WTC11 (cell line): Measurements from ENCODE around the gene SND1.

Source experiments
- CTCF ChIP-seq: fragments of 200-600 bp; IDR thresholded peaks from 2 replicates; pipeline ENCODE4 v1.8.0; 2022; ENCODE audit warnings: antibody characterized with exemption
- ELF4 ChIP-seq: sonication (generic); formaldehyde crosslinking; IDR thresholded peaks from 2 replicates; pipeline ENCODE4 v1.8.1; 2022; ENCODE audit warnings: low read depth, mild to moderate bottlenecking, moderate library complexity, missing genetic modification reagents
- FOXP4 ChIP-seq: sonication (generic); formaldehyde crosslinking; IDR thresholded peaks from 2 replicates; pipeline ENCODE4 v1.8.0; 2022; ENCODE audit warnings: mild to moderate bottlenecking, missing genetic modification reagents
- MAX ChIP-seq: sonication (generic); formaldehyde crosslinking; IDR thresholded peaks from 2 replicates; pipeline ENCODE4 v1.8.0; 2022; ENCODE audit warnings: mild to moderate bottlenecking, missing genetic modification reagents
- PRRX2 ChIP-seq: fragments of 250-450 bp; sonication (Bioruptor Pico); IDR thresholded peaks from 2 replicates; pipeline ENCODE4 v1.8.0; 2021; ENCODE audit warnings: mild to moderate bottlenecking
- SMAD4 ChIP-seq: sonication (generic); formaldehyde crosslinking; IDR thresholded peaks from 2 replicates; pipeline ENCODE4 v1.8.0; 2022; ENCODE audit warnings: mild to moderate bottlenecking, missing genetic modification reagents
- USF1 ChIP-seq: sonication (generic); formaldehyde crosslinking; IDR thresholded peaks from 2 replicates; pipeline ENCODE4 v1.8.0; 2022; ENCODE audit warnings: mild to moderate bottlenecking, missing genetic modification reagents

GRCh38 chr7:127754457-127754856 lies 102.5 kb downstream of the SND1 start:
- TF ChIP-seq CTCF (no peak), ELF4 (CRISPR knock-in tag) (no peak), SMAD4 (CRISPR knock-in tag) (no peak), FOXP4 (CRISPR knock-in tag) (no peak), USF1 (CRISPR knock-in tag) (no peak), MAX (no peak), PRRX2 (CRISPR knock-in tag) (no peak)
